Activated T-helper 1 cell treated with anti-CD3 and anti-CD28 coated beads, Interleukin-12 subunit alpha, Interleukin-12 subunit beta, Interleukin-2, Interleukin-4 antibody, amounts not matched to agents 30 ng/mL and 10 ng/mL and 1 ng/mL, durations not matched to agents 14 hours and 24 hours and 36 hours (primary cell): Measurements from ENCODE around the gene OR14A16. TPM values are rescaled to one million over a fixed set of nuclear protein-coding genes. Genes with fewer than 3 reads are reported as not detected.

Source experiments
- DNase-seq: peaks from one replicate; pipeline ENCODE4 v3.0.0; 2021; ENCODE audit warnings: low spot score
- H3K27ac Mint-ChIP-seq: one replicate; pipeline ENCODE4 v1.8.0; 2021; ENCODE audit warnings: mild to moderate bottlenecking, mixed read lengths
- H3K27me3 Mint-ChIP-seq: one replicate; pipeline ENCODE4 v1.8.0; 2022; ENCODE audit warnings: mild to moderate bottlenecking, moderate library complexity, mixed read lengths; ENCODE audit not compliant: insufficient read depth
- H3K36me3 Mint-ChIP-seq: one replicate; pipeline ENCODE4 v1.8.0; 2021; ENCODE audit warnings: low read depth, mixed read lengths
- H3K4me1 Mint-ChIP-seq: one replicate; pipeline ENCODE4 v1.8.0; 2021; ENCODE audit warnings: low read depth, mixed read lengths
- H3K4me3 Mint-ChIP-seq: one replicate; pipeline ENCODE4 v1.8.0; 2021; ENCODE audit warnings: mild to moderate bottlenecking, moderate library complexity, mixed read lengths
- H3K9me3 Mint-ChIP-seq: one replicate; pipeline ENCODE4 v1.8.0; 2021; ENCODE audit warnings: mixed read lengths
- intact Hi-C: fragments of 100-400 bp; cut with micrococcal nuclease; formaldehyde crosslinking; loops from one replicate; pipeline ENCODE4 v1.15.1; 2024
- total RNA-seq: library from RNA; stranded (reverse); gene quantifications from 2 replicates; pipeline ENCODE4 v1.2.3, GENCODE V29; 2022

The OR14A16 gene
- total RNA-seq, 1 donor from 2014 or later = not detected

DNA sequence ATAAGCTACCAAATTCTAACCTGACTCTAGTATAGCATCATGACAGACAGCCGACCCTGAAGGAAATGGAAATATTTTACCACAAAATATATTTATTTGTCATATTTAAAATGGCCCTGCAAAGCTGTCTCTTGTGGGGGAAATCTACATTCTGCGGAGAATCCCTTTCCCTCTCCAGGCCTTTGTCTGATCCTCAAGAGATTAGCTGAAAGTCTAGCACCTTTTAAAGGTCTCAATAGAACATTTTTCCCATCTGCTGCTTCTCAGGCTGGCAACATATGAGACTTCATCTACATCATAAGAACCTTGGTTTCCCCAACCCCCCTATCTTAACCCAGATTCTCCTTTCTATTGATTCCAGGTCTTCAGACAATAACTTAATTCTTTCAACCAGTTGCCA lies 19.5 kb upstream of the OR14A16 start:
- no peaks in the 10 kb centered on the region for H3K9me3 Mint-ChIP-seq
- intact Hi-C loops = no loop called here

DNA sequence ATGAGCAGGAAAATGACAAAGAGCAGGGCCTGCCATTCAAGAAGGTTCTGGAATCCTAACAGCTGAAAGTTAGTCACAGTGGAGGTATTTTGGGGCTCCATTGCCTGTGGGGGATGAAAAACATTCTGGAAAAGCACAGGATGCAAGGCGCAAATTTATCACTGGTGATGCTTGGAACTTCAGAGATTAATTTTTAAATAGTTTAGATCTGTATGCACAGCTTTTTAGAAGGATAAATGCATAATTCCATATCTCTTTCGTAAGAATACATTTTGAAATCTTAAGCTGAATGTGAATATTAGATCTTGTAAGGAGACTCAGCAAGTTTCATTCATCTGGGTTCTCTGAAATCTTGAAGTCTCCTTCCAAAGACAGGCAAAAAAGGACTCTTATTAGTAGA lies 17.9 kb upstream of the OR14A16 start, which contains the start of gene OR11L1:
Gene OR11L1, minus strand, starts transcription at position 101 of the 400 bp plus-strand sequence. Its CDS starts 0 bp downstream, at position 101.
- no peaks in the 10 kb centered on the region for H3K27me3 Mint-ChIP-seq
- intact Hi-C loops = no loop called here
- no peaks in the 10 kb centered on the region for H3K9me3 Mint-ChIP-seq
- no peak within 1 kb of the TSS for H3K4me3 Mint-ChIP-seq
- no peak within 1 kb of the TSS for H3K27ac Mint-ChIP-seq
- DNase-seq = no peak
- no peaks in the 10 kb centered on the region for H3K4me1 Mint-ChIP-seq
- H3K36me3 Mint-ChIP-seq = no peaks in the 10 kb centered on the region

More for the DNA sequence above, 19.5 kb upstream of the OR14A16 start:
- no peak overlapping the region for H3K4me3 Mint-ChIP-seq
- H3K27me3 Mint-ChIP-seq = no peaks in the 10 kb centered on the region
- H3K4me1 Mint-ChIP-seq = no peaks in the 10 kb centered on the region
- no peak overlapping the region for H3K27ac Mint-ChIP-seq
- no peak for DNase-seq
- H3K36me3 Mint-ChIP-seq = no peaks in the 10 kb centered on the region

DNA sequence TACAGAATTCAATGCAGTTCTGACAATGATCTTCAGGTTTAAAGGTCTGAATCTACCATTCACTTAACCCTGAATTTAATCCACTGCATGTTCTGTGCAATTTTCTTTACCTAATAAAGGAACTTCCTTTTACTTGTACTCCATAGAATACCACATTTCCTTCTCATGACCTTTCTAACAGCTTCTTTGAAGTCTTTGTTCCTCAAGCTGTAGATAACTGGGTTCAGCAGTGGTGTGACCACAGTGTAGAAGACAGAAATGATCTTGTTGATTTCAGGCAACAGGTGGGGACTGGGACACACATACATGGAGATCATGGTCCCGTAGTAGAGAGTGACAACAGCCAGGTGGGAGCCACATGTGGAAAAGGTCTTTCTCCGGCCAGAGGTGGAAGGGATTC lies 16.9 kb upstream of the OR14A16 start:
- intact Hi-C loops = no loop called here
- Mint-ChIP-seq H3K9me3 (no peaks in the 10 kb centered on the region), H3K4me3 (no peak overlapping the region), H3K27ac (no peak overlapping the region), H3K4me1 (no peaks in the 10 kb centered on the region), H3K27me3 (no peaks in the 10 kb centered on the region), H3K36me3 (no peaks in the 10 kb centered on the region)
- no peak for DNase-seq

DNA sequence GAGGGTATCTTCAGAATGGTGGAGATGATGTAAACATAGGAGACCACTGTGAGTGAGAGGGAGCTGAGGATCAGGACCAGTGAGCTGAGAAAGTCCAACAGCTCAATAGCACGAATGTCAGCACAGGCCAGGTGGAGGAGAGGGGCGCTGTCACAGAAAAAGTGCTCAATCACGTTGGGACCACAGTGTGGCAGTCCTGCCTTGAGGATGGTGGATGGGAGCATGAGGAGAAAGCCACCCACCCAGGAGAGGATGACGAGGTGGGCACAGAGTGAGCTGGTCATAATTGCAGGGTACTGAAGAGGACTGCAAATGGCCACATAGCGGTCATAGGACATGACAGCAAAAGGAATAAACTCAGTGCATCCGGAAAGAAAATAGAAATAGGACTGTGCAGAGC lies 9.7 kb upstream of the OR14A16 start:
- Mint-ChIP-seq H3K27me3 (no peaks in the 10 kb centered on the region), H3K4me1 (no peaks in the 10 kb centered on the region), H3K9me3 (no peaks in the 10 kb centered on the region), H3K36me3 (no peaks in the 10 kb centered on the region), H3K27ac (no peak overlapping the region), H3K4me3 (no peak overlapping the region)
- intact Hi-C loops = no loop called here
- DNase-seq = no peak

DNA sequence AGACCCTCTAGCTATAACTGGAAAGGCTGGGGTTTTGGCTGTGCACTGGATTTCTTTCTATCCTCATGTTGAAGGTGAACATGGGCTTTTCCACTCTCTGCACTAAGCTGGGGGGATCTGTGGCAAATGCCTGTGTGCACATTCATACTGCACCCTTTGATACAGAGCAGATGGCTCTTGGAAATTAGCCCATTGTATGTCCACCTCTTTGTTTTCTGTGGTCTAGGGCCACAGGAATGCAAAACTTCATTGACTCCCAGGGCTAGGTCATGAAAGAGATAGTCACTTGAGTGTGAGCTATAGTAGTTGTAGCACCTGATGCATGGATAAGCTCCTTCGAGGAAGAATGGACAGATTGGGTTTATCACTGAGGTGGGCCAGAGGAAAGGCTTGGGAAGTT lies 5.7 kb upstream of the OR14A16 start:
- no peaks in the 10 kb centered on the region for H3K9me3 Mint-ChIP-seq
- DNase-seq = no peak
- no peak overlapping the region for H3K4me3 Mint-ChIP-seq
- H3K36me3 Mint-ChIP-seq = no peaks in the 10 kb centered on the region
- no peaks in the 10 kb centered on the region for H3K4me1 Mint-ChIP-seq
- intact Hi-C loops = no loop called here
- no peaks in the 10 kb centered on the region for H3K27me3 Mint-ChIP-seq
- no peak overlapping the region for H3K27ac Mint-ChIP-seq

DNA sequence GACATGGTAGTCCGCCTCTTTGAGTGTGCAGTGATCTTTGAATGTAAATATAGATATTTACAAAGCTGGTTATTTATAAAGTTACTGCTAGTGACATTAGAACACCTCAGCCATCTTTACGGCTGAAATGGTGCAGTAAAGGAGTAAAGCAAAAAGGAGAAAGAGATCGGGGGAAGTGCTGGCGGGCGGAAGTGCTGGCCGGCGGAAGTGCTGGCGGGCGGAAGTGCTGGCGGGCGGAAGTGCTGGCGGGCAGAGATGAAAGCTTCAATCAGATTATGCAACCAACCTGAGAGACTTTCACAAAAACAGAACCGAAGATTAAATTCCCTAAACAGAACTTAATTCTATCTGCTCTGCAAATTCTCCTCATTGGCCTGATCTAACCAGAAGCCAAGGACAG lies 1.4 kb upstream of the OR14A16 start:
- no peak overlapping the region for H3K4me3 Mint-ChIP-seq
- no peaks in the 10 kb centered on the region for H3K4me1 Mint-ChIP-seq
- peaks cover under 1% of the 10 kb centered on the region for H3K27me3 Mint-ChIP-seq
- DNase-seq = no peak
- no peaks in the 10 kb centered on the region for H3K36me3 Mint-ChIP-seq
- H3K27ac Mint-ChIP-seq = no peak overlapping the region
- intact Hi-C loops = no loop called here
- H3K9me3 Mint-ChIP-seq = no peaks in the 10 kb centered on the region

DNA sequence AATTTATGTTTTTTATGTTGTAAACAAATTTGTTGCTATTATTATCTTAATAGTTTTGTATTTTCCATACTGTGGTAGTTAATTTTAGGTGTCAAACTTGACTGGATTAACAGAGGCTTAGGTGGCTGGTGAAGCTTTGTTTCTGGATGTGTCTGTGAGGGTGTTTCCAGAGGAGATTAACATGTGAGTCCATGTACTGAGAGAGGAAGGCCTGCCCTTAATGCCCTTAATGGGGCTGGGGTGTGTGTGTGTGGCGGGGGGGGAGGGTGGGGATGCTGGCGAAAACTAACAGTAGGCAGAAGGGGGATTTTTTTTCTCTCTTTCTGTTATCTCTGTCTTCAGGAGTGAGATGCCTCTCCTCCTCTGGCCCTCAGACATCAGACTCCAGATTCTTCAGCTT lies 1.9 kb downstream of the OR14A16 start:
- no peak for DNase-seq
- H3K4me3 Mint-ChIP-seq = no peak overlapping the region
- no peaks in the 10 kb centered on the region for H3K9me3 Mint-ChIP-seq
- peaks cover 3% of the 10 kb centered on the region for H3K27me3 Mint-ChIP-seq
- no peaks in the 10 kb centered on the region for H3K4me1 Mint-ChIP-seq
- no peaks in the 10 kb centered on the region for H3K36me3 Mint-ChIP-seq
- no peak overlapping the region for H3K27ac Mint-ChIP-seq
- intact Hi-C loops = no loop called here

DNA sequence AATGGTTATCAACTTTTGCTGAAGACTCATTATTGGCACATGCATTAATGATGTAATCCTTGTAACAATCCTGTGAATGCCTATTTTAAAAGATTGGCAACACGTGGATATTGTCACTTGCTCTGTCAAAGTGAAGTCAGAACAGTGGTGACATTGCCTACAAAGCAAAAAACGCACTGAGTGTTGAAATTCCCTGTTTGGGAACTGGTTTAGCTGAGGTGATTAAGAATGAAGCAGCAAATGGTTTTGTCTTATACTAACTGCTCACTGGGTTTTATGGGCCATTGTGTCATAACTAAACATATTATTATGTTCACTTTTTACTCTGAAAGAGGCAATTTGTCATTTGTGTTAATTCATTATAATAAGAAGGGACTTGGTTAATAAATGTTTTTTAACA lies 11.3 kb downstream of the OR14A16 start:
- H3K4me3 Mint-ChIP-seq = no peak overlapping the region

DNA sequence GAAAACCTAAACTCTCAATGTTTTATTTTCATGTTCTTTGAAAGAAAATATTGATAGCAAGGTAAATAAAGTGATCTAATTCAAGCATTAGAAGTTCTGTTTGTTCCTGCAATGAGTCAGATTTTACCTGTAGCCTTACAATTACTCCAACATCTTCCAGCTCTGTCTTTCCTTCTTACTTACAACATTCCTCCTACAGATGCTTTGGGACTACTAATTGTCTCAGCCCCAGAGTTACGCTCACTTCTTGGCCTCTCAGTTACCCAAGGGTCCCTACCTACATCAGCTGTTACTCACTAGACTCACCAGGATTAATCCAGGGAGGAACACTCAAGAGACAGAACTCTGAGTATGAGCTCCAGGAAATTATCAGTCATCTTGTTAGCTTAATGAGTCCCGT lies 26.4 kb downstream of the OR14A16 start:
- Mint-ChIP-seq H3K4me1 (no peaks in the 10 kb centered on the region), H3K27me3 (no peaks in the 10 kb centered on the region), H3K4me3 (no peak overlapping the region), H3K36me3 (no peaks in the 10 kb centered on the region), H3K9me3 (no peaks in the 10 kb centered on the region), H3K27ac (no peak overlapping the region)
- no peak for DNase-seq
- intact Hi-C loops = no loop called here

More for the DNA sequence above, 11.3 kb downstream of the OR14A16 start:
- H3K27me3 Mint-ChIP-seq = no peaks in the 10 kb centered on the region
- no peak overlapping the region for H3K27ac Mint-ChIP-seq
- intact Hi-C loops = no loop called here
- no peaks in the 10 kb centered on the region for H3K36me3 Mint-ChIP-seq
- no peaks in the 10 kb centered on the region for H3K4me1 Mint-ChIP-seq
- no peaks in the 10 kb centered on the region for H3K9me3 Mint-ChIP-seq
- DNase-seq = no peak

DNA sequence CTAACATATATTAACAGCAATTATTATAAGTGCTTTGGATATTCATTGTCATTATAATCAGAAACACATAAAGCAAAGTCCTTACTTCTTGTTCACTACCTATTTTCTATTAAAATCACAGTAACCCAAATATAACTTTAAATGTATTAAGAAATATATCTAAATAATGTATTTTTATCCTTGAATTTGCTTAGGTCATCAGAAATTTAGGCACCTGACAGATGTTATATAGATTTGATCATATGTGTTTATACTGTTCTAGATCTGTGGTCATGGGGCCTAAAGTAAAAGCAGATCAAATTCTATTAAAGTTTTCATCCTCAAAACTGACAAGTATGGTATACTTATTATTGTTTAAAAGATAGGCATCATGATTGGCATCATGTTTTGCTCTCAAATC lies 54.3 kb downstream of the OR14A16 start:
- no peak overlapping the region for H3K4me3 Mint-ChIP-seq
- no peaks in the 10 kb centered on the region for H3K4me1 Mint-ChIP-seq
- no peak overlapping the region for H3K27ac Mint-ChIP-seq
- no peaks in the 10 kb centered on the region for H3K27me3 Mint-ChIP-seq
- DNase-seq = no peak
- H3K9me3 Mint-ChIP-seq = no peaks in the 10 kb centered on the region
- H3K36me3 Mint-ChIP-seq = no peaks in the 10 kb centered on the region
- intact Hi-C loops = no loop called here

Other genes starting within 250 kb of the OR14A16 start
- not detected in 2 replicates for gene OR2G2, start 235.8 kb downstream of the OR14A16 start, total RNA-seq
- not detected in 2 replicates for gene OR2G3, start 218.5 kb downstream of the OR14A16 start, total RNA-seq
- not detected in 2 replicates for gene OR13G1, start 144.4 kb downstream of the OR14A16 start, total RNA-seq
- gene OR6F1, start 107.5 kb downstream of the OR14A16 start, total RNA-seq = not detected in 2 replicates
- not detected in 2 replicates for gene OR14K1, start 85.5 kb downstream of the OR14A16 start, total RNA-seq
- gene OR14A2, start 76.0 kb downstream of the OR14A16 start, total RNA-seq = not detected in 2 replicates
- not detected in 2 replicates for gene OR1C1, start 63.6 kb downstream of the OR14A16 start, total RNA-seq
- gene OR11L1, start 17.8 kb upstream of the OR14A16 start, total RNA-seq = not detected in 2 replicates
- 0.32 and 0.36 TPM in 2 replicates for gene TRIM58, start 33.1 kb upstream of the OR14A16 start, total RNA-seq
- 0.22 TPM in 1 of 2 replicates, not detected in the other for gene OR2W3, start 71.5 kb upstream of the OR14A16 start, total RNA-seq
- not detected in 2 replicates for gene OR2T8, start 96.1 kb upstream of the OR14A16 start, total RNA-seq
- gene OR2AJ1, start 100.8 kb upstream of the OR14A16 start, total RNA-seq = not detected in 2 replicates
- gene OR2L8, start 124.7 kb upstream of the OR14A16 start, total RNA-seq = 0.21 TPM in 1 of 2 replicates, not detected in the other
- gene OR2AK2, start 141.1 kb upstream of the OR14A16 start, total RNA-seq = not detected in 2 replicates
- gene OR2L5, start 189.5 kb upstream of the OR14A16 start, total RNA-seq = not detected in 2 replicates
- gene OR2L2, start 206.0 kb upstream of the OR14A16 start, total RNA-seq = 0.07 and 0.08 TPM in 2 replicates
- gene OR2L3, start 222.7 kb upstream of the OR14A16 start, total RNA-seq = not detected in 2 replicates